Measurements from ENCODE around the gene STH. TPM values are rescaled to one million over a fixed set of nuclear protein-coding genes. Genes with fewer than 3 reads are reported as not detected.

STH gene
- total and polyA plus RNA-seq, 8 donors, result not detected

GRCh38 chr17:45972531-45972930 is 26.5 kb upstream of the STH start:
- intact Hi-C loops (cut with DNase I; ENCODE audit: low total_unique reads), result no loop called here
- Histone ChIP-seq H3K4me1 (no peaks in the 10 kb centered on the region), H3K27ac (no peak overlapping the region), H3K9me3 (no peaks in the 10 kb centered on the region), H3K4me3 (no peak overlapping the region), H3K27me3 (peaks cover 0 to 14% (median 1%) of the 10 kb centered on the region in 3 donors), H3K36me3 (no peaks in the 10 kb centered on the region)
- 86 to 98% (median 92%) methylated on average over 3 of the region's 3 CpGs for WGBS, 5 donors
- no peak for DNase-seq
- TF ChIP-seq POLR2AphosphoS5 (IDR thresholded peaks at IDR 0.05), result no peak
- no peak for TF ChIP-seq EP300 (IDR thresholded peaks at IDR 0.05)
- TF ChIP-seq CTCF (IDR thresholded peaks at IDR 0.05), result no peak
- TF ChIP-seq POLR2A (IDR thresholded peaks at IDR 0.05), result no peak

DNA sequence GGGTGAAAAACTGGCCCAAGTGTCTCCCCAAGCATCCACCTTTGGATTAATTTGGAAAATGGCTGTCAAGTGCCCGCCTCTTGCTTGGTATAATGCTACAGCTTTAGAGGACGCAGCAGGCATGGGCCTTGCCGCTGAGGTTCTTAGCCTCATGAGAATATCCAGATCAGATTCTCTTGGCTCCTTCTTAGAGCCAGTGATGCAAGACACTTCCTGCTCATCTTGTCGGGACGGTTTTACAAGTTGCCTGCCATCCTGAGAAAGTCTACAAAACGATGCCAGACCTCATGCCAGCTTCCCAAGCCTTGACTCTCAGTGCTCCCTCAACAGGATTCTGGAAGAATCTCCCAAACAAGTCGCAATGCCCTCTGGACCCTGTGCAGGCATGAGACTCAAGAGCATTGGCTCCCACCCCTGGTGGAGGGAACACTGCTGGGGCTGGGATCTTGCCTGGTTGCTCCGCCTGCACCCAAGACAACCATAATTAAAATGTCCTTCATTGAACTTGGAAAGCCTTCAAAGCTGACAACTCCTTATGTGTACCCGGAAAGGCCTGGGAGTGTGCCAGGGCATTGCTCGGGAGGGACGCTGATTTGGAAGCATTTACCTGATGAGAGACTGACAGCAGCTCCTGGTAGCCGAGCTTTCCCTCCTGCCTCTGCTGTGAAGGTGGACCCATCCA is 25.8 kb upstream of the STH start:
- no peaks in the 10 kb centered on the region for H3K9me3 ChIP-seq
- no peak for TF ChIP-seq POLR2A (IDR thresholded peaks at IDR 0.05)
- intact Hi-C loops (cut with DNase I; ENCODE audit: low total_unique reads), result no loop called here
- H3K36me3 ChIP-seq, result no peaks in the 10 kb centered on the region
- no peak overlapping the region for H3K27ac ChIP-seq
- DNase-seq, result peak in 1 of 2 donors; percentile 76
- WGBS, 5 donors, result 62 to 75% (median 64%) methylated on average over 12 of the region's 12 CpGs
- peaks cover 0 to 14% (median 0%) of the 10 kb centered on the region in 3 donors for H3K27me3 ChIP-seq
- no peaks in the 10 kb centered on the region for H3K4me1 ChIP-seq
- H3K4me3 ChIP-seq, result no peak overlapping the region

DNA sequence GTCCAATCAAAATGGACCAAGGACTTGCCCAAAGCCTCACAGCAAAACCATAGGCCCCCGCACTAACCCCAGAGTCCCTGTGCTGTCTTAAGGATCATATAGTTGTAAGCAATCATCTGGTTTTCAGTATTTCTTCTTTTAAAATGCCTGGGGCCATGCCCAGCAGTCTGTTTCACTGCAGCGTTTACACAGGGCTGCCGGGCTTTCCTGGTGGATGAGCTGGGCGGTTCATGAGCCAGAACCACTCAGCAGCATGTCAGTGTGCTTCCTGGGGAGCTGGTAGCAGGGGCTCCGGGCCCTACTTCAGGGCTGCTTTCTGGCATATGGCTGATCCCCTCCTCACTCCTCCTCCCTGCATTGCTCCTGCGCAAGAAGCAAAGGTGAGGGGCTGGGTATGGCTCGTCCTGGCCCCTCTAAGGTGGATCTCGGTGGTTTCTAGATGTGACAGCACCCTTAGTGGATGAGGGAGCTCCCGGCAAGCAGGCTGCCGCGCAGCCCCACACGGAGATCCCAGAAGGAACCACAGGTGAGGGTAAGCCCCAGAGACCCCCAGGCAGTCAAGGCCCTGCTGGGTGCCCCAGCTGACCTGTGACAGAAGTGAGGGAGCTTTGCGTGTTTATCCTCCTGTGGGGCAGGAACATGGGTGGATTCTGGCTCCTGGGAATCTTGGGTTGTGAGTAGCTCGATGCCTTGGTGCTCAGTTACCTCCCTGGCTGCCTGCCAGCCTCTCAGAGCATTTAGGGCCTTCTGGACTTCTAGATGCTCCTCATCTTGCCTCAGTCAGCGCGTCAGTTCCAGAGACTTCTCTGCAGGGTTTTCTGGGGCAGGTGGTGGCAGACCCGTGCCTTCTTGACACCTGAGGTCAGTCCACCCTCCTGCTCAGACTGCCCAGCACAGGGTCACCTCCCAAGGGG is 24.8 kb upstream of the STH start:
- H3K4me1 ChIP-seq, result no peaks in the 10 kb centered on the region
- H3K27ac ChIP-seq, result no peak overlapping the region
- no peaks in the 10 kb centered on the region for H3K9me3 ChIP-seq
- no peak overlapping the region for H3K4me3 ChIP-seq
- TF ChIP-seq CTCF (IDR thresholded peaks at IDR 0.05) (no peak), POLR2AphosphoS5 (IDR thresholded peaks at IDR 0.05) (no peak), POLR2A (IDR thresholded peaks at IDR 0.05) (no peak), EP300 (IDR thresholded peaks at IDR 0.05) (no peak)
- intact Hi-C loops (cut with DNase I; ENCODE audit: low total_unique reads), result no loop called here
- no peak for DNase-seq
- peaks cover 0 to 11% (median 0%) of the 10 kb centered on the region in 3 donors for H3K27me3 ChIP-seq
- WGBS, 5 donors, result 73 to 82% (median 79%) methylated on average over 7 to 17 of the region's 17 CpGs
- H3K36me3 ChIP-seq, result no peaks in the 10 kb centered on the region

- TF ChIP-seq EP300 (IDR thresholded peaks at IDR 0.05) (no peak), POLR2AphosphoS5 (IDR thresholded peaks at IDR 0.05) (no peak), CTCF (IDR thresholded peaks at IDR 0.05) (no peak), POLR2A (IDR thresholded peaks at IDR 0.05) (no peak)
- Histone ChIP-seq H3K4me1 (no peaks in the 10 kb centered on the region), H3K9me3 (no peaks in the 10 kb centered on the region), H3K4me3 (no peak overlapping the region), H3K27ac (no peak overlapping the region), H3K27me3 (peaks cover 0 to 11% (median 0%) of the 10 kb centered on the region in 3 donors), H3K36me3 (no peaks in the 10 kb centered on the region)
- intact Hi-C loops (cut with DNase I; ENCODE audit: low total_unique reads), result no loop called here
- WGBS, 5 donors, result 77 to 84% (median 78%) methylated on average over 10 of the region's 10 CpGs
- DNase-seq, result no peak
Observed at GRCh38 chr17:45974916-45975630, 24.0 kb upstream of the STH start.
